ENCODE measurements around the gene MEGF10.

DNA sequence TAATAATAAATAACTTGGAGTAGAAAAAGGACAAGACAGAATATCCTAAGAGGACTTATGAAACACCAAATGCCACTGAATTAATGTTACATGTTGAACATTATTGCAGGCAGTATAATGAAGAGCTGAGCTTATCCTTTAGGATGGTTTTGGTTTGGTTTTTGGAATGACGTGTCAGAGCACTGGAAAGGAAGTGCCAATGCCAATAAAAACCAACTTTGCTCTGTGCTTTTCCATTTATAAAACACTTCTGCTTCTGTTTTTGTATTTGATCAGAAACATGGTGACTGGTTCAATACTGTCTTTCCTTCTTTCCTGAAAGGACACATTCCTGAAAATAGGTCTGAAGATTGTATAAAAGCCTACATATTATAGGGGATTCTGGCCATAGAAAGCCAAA is 4.2 kb downstream of the MEGF10 start:
- TF ChIP-seq ESRRG (CRISPR knock-in tag; IDR thresholded peaks at IDR 0.05) (no peak), RARB (CRISPR knock-in tag; IDR thresholded peaks at IDR 0.05) (no peak)
- TF ChIP-seq, protein P1, sequence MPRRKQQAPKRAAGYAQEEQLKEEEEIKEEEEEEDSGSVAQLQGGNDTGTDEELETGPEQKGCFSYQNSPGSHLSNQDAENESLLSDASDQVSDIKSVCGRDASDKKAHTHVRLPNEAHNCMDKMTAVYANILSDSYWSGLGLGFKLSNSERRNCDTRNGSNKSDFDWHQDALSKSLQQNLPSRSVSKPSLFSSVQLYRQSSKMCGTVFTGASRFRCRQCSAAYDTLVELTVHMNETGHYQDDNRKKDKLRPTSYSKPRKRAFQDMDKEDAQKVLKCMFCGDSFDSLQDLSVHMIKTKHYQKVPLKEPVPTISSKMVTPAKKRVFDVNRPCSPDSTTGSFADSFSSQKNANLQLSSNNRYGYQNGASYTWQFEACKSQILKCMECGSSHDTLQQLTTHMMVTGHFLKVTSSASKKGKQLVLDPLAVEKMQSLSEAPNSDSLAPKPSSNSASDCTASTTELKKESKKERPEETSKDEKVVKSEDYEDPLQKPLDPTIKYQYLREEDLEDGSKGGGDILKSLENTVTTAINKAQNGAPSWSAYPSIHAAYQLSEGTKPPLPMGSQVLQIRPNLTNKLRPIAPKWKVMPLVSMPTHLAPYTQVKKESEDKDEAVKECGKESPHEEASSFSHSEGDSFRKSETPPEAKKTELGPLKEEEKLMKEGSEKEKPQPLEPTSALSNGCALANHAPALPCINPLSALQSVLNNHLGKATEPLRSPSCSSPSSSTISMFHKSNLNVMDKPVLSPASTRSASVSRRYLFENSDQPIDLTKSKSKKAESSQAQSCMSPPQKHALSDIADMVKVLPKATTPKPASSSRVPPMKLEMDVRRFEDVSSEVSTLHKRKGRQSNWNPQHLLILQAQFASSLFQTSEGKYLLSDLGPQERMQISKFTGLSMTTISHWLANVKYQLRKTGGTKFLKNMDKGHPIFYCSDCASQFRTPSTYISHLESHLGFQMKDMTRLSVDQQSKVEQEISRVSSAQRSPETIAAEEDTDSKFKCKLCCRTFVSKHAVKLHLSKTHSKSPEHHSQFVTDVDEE (CRISPR knock-in tag; IDR thresholded peaks at IDR 0.05): no peak

Measured in SK-N-SH treated with all-trans-retinoic acid at 6 μM for 48 hours (cell line).